OCI-LY3 (cell line): ENCODE data around the gene LRRIQ3.

Source experiments
- H2AFZ ChIP-seq: fragments of 200-600, 300-600 bp; shearing (Covaris generic); 2 replicates; pipeline ENCODE4 v1.6.0; 2014; ENCODE audit warnings: antibody characterized with exemption, low read depth, low read length
- H3K27ac ChIP-seq: fragments of 200-600, 300-600 bp; sonication (generic); 2 replicates; pipeline ENCODE4 v1.5.1; 2014; ENCODE audit warnings: mild to moderate bottlenecking, low read length, moderate library complexity, mixed read lengths
- H3K27me3 ChIP-seq: fragments of 200-600, 300-600 bp; sonication (generic); 2 replicates; pipeline ENCODE4 v1.6.1; 2014; ENCODE audit warnings: low read depth, low read length, mixed read lengths
- H3K36me3 ChIP-seq: fragments of 200-600, 300-600 bp; sonication (generic); replicated peaks from 2 replicates; pipeline ENCODE3; 2014; ENCODE audit warnings: low read depth, low read length, mixed read lengths
- H3K4me1 ChIP-seq: fragments of 300-600, 200-600 bp; sonication (generic); 2 replicates; pipeline ENCODE4 v1.6.1; 2014; ENCODE audit warnings: low read length, mixed read lengths
- H3K4me2 ChIP-seq: fragments of 200-600, 300-600 bp; sonication (generic); 2 replicates; pipeline ENCODE4 v1.6.1; 2014; ENCODE audit warnings: low read length, mixed read lengths
- H3K4me3 ChIP-seq: fragments of 300-600, 200-600 bp; sonication (generic); 2 replicates; pipeline ENCODE4 v1.5.1; 2014; ENCODE audit warnings: antibody characterized with exemption, mild to moderate bottlenecking, low read length, moderate library complexity
- H3K79me2 ChIP-seq: fragments of 300-600, 200-600 bp; shearing (Covaris generic); 2 replicates; pipeline ENCODE4 v1.6.1; 2014; ENCODE audit warnings: mild to moderate bottlenecking, low read length, mixed read lengths
- H3K9ac ChIP-seq: fragments of 300-600, 200-600 bp; shearing (Covaris generic); 2 replicates; pipeline ENCODE4 v1.6.0; 2014; ENCODE audit warnings: mild to moderate bottlenecking, low read length, moderate library complexity
- H3K9me3 ChIP-seq: fragments of 200-600, 300-600 bp; shearing (Covaris generic); 2 replicates; pipeline ENCODE4 v1.6.1; 2014; ENCODE audit warnings: low read length, mixed read lengths; ENCODE audit not compliant: insufficient read depth
- H4K20me1 ChIP-seq: fragments of 200-600, 300-600 bp; sonication (generic); 2 replicates; pipeline ENCODE4 v1.6.1; 2016; ENCODE audit warnings: low read length, mixed read lengths; ENCODE audit not compliant: insufficient read depth
- EZH2phosphoT487 ChIP-seq: fragments of 200-600 bp; shearing (Covaris generic); IDR thresholded peaks from 2 replicates; pipeline ENCODE4 v1.6.1; 2018; ENCODE audit warnings: antibody characterized with exemption, mixed run types, low read depth
- TF ChIP-seq, protein P1 (sequence below): fragments of 200-600, 300-600 bp; sonication (generic); IDR thresholded peaks from 2 replicates; pipeline ENCODE4 v1.5.1; 2014; ENCODE audit warnings: antibody characterized with exemption, low read length, low read depth

LRRIQ3 gene

GRCh38 chr1:74222701-74223100, 24.7 kb upstream of the LRRIQ3 start:
- Histone ChIP-seq H3K4me2 (no peak overlapping the region), H3K27me3 (no peaks in the 10 kb centered on the region), H4K20me1 (no peaks in the 10 kb centered on the region), H2AFZ (no peak overlapping the region), H3K4me3 (no peak overlapping the region), H3K9me3 (no peaks in the 10 kb centered on the region), H3K9ac (no peak overlapping the region), H3K79me2 (no peaks in the 10 kb centered on the region), H3K36me3 (no peaks in the 10 kb centered on the region), H3K27ac (no peak overlapping the region), H3K4me1 (no peaks in the 10 kb centered on the region)
- no peak for TF ChIP-seq EZH2phosphoT487

DNA sequence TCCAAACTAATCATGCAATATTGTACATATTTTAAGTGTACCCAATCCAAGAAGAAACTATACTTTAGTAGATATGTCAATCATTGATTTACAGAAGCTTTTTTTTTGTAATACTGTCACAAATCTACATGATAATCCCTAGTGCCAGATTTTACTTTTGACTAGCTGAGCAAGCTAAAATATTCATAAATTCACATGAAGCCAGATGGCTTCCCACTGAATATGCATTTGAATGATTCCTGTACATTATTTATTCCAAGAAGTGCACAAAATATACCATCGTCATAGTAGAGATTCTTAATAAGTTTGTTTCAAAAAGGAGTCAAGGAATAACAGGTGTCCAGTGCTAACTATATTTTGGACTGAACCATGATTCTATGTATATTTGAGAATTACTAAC, 17.3 kb upstream of the LRRIQ3 start:
- Histone ChIP-seq H3K4me2 (no peak overlapping the region), H3K27ac (no peak overlapping the region), H2AFZ (no peak overlapping the region), H3K9ac (no peak overlapping the region), H3K27me3 (no peaks in the 10 kb centered on the region), H3K9me3 (no peaks in the 10 kb centered on the region), H3K36me3 (no peaks in the 10 kb centered on the region), H4K20me1 (no peaks in the 10 kb centered on the region), H3K79me2 (no peaks in the 10 kb centered on the region), H3K4me3 (no peak overlapping the region), H3K4me1 (no peaks in the 10 kb centered on the region)
- no peak for TF ChIP-seq EZH2phosphoT487
- TF ChIP-seq, protein P1, sequence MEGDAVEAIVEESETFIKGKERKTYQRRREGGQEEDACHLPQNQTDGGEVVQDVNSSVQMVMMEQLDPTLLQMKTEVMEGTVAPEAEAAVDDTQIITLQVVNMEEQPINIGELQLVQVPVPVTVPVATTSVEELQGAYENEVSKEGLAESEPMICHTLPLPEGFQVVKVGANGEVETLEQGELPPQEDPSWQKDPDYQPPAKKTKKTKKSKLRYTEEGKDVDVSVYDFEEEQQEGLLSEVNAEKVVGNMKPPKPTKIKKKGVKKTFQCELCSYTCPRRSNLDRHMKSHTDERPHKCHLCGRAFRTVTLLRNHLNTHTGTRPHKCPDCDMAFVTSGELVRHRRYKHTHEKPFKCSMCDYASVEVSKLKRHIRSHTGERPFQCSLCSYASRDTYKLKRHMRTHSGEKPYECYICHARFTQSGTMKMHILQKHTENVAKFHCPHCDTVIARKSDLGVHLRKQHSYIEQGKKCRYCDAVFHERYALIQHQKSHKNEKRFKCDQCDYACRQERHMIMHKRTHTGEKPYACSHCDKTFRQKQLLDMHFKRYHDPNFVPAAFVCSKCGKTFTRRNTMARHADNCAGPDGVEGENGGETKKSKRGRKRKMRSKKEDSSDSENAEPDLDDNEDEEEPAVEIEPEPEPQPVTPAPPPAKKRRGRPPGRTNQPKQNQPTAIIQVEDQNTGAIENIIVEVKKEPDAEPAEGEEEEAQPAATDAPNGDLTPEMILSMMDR, result no peak

DNA sequence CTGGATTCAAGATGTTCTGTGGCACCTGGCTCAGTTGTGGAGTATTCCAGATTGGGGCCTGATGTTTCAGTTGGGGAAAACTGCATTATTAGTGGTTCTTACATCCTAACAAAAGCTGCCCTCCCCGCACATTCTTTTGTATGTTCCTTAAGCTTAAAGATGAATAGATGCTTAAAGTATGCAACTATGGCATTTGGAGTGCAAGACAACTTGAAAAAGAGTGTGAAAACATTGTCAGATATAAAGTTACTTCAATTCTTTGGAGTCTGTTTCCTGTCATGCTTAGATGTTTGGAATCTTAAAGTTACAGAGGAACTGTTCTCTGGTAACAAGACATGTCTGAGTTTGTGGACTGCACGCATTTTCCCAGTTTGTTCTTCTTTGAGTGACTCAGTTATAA, 7.3 kb upstream of the LRRIQ3 start:
- no peaks in the 10 kb centered on the region for H3K9me3 ChIP-seq
- H3K9ac ChIP-seq, result no peak overlapping the region
- no peak overlapping the region for H3K4me2 ChIP-seq
- H3K79me2 ChIP-seq, result no peaks in the 10 kb centered on the region
- H3K27me3 ChIP-seq, result no peaks in the 10 kb centered on the region
- TF ChIP-seq, protein P1, result no peak
- TF ChIP-seq EZH2phosphoT487, result no peak
- no peak overlapping the region for H2AFZ ChIP-seq
- no peak overlapping the region for H3K27ac ChIP-seq
- no peaks in the 10 kb centered on the region for H3K36me3 ChIP-seq
- no peaks in the 10 kb centered on the region for H4K20me1 ChIP-seq
- no peak overlapping the region for H3K4me3 ChIP-seq
- H3K4me1 ChIP-seq, result no peaks in the 10 kb centered on the region

GRCh38 chr1:74199504-74199903, 1.5 kb upstream of the LRRIQ3 start:
- no peak overlapping the region for H3K27ac ChIP-seq
- no peaks in the 10 kb centered on the region for H3K27me3 ChIP-seq
- H3K4me2 ChIP-seq, result peak overlapping the region; percentile 61; the same call in 1 of the 2 replicates
- no peaks in the 10 kb centered on the region for H3K36me3 ChIP-seq
- no peak overlapping the region for H3K4me3 ChIP-seq
- no peak overlapping the region for H2AFZ ChIP-seq
- no peak for TF ChIP-seq EZH2phosphoT487
- TF ChIP-seq, protein P1, result no peak
- H3K9me3 ChIP-seq, result no peaks in the 10 kb centered on the region
- H3K9ac ChIP-seq, result no peak overlapping the region
- H3K4me1 ChIP-seq, result peaks cover 14% of the 10 kb centered on the region
- H4K20me1 ChIP-seq, result no peaks in the 10 kb centered on the region
- no peaks in the 10 kb centered on the region for H3K79me2 ChIP-seq

DNA sequence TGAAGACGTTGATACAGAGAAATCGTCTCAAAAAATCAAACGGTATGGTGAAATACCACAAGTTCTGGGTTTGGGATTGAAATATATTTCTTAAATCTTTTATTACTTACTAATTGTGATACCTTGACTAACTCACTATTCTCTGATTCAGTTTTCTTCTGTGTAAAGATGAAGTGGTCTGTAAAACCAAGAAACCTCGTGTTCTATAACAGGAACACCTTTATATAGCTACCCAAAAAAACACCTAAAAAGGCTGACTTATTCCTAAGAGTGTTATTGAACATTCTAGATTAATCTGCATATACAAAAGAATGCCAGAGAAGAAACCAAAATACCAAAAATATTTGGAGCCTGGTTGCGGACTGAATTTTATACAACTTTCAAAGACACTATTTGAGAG, 721 bp downstream of the LRRIQ3 start:
- no peaks in the 10 kb centered on the region for H3K9me3 ChIP-seq
- no peaks in the 10 kb centered on the region for H3K36me3 ChIP-seq
- H3K27ac ChIP-seq, result peak overlapping the region; percentile 48
- H2AFZ ChIP-seq, result peak overlapping the region; percentile 96; the same call in 1 of the 2 replicates
- peaks cover 18% of the 10 kb centered on the region for H3K4me1 ChIP-seq
- no peaks in the 10 kb centered on the region for H4K20me1 ChIP-seq
- no peaks in the 10 kb centered on the region for H3K27me3 ChIP-seq
- H3K79me2 ChIP-seq, result no peaks in the 10 kb centered on the region
- H3K4me3 ChIP-seq, result peak overlapping the region; percentile 99
- peak overlapping the region; percentile 85 for H3K9ac ChIP-seq
- TF ChIP-seq, protein P1, result no peak
- TF ChIP-seq EZH2phosphoT487, result no peak
- peak overlapping the region; percentile 83 for H3K4me2 ChIP-seq
